ENCODE measurements around the gene ADGRG7.

ADGRG7 gene

DNA sequence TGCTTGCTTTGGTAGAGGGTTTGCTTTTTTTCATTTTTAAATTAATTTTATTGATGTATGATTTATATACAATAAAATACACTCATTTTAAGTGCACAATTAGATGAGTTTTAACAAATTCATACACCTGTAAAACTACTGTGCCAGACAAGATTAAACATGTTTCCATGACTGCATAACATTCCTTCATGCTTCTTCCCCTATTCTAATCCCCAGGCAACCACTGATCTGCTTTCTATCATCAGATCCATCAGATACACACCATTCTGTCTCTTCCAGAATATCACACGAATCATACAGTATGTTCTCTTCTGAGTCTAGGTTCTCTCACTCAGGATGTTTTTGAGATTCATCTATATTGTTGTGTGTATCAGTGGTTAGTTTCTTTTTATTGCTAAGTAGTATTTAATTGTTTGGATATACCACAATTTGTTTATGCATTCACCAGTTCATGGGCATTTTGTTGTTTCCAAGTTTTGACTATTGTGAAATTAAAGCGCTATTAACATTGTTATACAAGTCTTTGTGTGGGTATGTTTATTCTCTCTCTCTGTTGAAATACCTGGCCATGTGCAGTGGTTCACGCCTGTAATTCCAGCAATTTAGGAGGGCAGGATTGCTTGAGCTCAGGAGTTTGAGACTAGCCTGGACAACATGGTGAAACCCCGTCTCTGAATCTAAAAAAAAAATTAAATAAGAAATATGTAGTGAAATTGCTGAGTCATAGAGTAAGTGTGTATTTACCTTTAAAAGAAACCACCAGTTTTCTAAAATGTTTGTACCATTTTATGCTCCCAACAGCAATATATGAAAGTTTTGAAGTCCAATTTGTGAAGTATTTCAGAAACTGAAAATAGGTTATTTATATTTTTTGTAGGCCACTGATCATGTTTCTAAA, 92.9 kb downstream of the ADGRG7 start:
- DNase-seq = no peak

DNA sequence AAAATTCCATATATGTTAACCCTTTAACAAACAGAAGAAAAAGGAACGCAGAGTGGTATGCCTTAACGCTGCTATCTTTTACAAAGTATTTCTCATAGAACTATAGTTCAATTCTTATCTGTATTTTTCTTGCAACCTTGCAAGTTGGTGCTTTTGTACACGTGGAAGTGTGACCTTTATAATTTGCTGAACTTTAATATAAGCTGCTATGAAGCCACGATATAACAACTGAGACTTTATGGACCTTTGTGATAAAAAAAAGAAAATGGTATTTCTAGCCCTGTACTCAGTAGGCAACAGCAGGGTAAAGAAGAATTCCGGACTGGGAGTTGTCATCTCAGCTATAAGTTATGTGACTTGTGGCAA, 93.6 kb downstream of the ADGRG7 start:
- no peak for DNase-seq

DNA sequence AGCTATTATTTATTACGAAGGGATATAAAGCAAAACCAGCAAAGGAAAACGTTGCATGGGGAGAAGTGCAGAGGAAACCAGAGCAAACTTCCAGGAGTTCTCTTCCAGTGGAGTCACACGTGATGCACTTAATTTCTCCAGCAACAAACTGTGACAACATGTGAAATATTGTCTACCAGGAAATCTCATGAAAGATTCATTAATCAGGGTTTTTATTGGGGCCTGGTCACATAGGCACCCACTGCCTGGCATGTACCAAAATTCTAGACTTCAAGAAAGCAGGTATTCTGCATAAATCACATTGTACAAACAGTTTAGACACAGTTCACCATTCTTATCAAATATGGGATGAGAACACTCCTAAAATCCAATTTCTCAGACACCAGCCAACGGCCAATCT, 94.5 kb downstream of the ADGRG7 start:
- DNase-seq = no peak

DNA sequence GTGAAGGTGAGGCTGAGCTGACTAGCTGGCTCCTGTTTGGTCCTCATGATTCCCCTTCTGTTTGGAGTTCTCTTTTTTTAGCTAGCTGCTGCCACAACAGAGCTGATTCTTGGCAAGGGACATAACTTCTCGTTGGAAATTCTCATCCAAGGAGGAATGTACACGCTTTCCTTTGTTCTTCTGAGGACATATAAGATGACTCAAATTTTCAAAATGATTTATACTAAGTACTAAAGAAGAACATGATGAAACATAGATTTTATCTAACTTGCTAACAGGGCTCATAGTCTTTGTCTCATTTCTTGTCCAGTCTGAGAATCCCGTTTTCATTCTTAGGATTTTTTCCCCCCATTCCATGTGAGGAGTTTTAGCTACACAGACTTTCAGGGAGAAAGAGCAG, 97.0 kb downstream of the ADGRG7 start:
- DNase-seq = no peak

DNA sequence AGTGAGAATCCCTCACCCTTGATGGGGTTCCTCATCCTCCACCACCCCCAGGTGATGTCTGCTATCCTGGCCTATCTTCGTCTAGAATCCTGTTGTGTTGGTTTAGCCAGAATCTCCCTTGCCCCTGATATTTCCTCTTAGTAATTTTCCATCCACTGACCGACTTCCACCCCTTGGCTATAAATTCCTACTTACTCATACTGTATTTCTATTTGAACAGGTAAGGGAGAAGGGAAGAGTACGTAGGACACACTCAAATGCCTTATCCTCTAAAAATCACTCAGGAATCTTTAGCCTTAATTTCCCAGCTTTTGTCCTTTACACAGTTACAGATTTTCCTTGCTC, 99.2 kb downstream of the ADGRG7 start:
- no peak for DNase-seq

DNA sequence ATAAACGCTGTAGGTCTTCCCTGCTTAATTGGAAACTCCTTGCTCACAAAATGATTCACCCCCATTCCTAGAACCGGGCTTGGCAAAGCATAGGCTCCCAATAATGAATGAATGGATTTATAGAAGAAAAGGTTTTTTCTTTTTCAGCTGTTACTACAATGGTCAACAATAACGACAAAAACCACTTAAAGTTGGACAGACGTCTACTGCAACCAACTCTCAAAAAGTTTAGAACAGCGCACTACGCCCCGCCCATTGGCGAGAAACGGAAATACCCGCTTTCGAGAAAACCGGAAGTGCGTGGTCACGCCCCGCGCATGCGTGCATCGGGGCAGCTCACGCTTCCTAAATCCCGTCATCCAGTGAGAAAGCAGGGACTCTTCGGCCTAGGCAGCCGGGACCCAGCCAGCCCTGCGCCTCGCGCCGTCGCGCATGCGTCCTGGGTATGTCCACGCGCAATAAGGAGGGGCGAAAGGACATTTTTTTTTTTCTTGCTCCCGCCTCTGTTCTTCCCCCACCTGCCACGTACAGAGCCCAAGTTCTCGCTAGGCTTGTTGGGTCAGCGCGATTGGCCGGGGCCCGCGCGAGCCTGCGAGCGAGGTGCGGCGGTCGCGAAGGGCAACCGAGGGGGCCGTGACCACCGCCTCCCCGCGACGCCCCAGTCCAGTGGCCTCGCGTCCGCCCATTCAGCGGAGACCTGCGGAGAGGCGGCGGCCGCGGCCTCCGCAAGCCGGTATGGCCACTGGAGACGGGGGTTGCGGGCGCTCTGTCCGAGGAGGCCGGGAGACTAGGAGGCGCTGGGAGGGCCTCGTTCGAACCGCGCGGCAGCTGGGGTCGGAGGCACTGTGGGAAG, 99.8 kb downstream of the ADGRG7 start, which contains the start of gene TFG:
Gene TFG, plus strand, starts transcription at position 506 of the 853 bp plus-strand sequence. CDS start 4,192 bp downstream, outside the sequence.
- DNase-seq = peak; percentile 99

DNA sequence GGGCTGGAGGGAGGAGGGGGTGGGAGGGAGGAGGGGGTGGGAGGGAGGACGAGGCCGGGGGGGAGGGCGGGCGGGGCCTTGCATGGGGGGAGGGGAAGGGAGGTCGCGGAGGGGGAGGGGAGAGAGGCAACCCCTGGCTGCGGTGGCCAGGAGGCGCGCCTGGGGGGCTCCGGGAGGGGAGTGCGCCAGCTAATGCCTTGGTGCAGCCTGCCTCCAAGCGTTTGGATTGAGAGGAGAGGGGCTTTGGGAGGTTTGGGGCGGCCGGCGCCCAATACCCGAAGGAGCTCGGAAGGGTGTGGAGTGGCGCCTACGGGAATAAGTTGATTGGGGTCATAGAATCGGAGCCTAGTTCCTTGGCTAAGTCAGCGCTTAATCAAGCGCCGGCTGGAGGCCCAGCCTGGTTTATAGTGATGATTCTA, 100.5 kb downstream of the ADGRG7 start:
- DNase-seq = peak; percentile 80

DNA sequence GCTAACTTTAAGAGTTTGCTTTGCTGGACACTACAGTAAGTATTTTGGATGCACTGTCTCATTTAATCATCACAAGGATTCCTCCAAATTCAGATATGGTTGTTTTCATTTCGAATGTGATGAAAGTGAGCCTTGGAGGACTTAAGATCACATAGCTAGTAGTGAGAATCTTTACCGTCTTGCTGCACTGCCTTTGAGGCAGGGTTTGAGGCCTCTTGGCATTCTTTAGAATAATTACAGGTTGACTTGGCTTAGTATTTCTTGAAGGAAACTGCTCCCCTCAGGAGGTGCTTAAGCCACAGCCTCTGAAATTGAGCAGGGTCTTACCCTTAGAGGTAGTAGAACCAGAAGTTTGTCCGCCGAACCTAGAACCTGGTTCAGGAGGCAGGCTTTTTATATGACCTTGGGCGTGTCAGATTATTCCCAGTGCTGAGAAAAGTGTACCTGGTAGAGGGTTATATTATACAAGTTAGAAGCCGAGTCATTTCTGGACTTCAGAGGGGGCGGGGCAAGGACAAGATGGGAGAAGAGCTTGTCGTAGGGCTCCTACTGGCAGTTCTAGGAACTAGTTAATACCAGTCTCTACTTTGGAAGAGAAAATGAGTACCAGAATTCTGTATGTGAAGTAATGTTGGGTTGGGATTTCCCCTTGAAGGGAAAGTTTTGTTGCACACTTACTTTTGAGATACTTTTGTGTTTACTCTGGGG, 101.0 kb downstream of the ADGRG7 start:
- peak; percentile 46 for DNase-seq

DNA sequence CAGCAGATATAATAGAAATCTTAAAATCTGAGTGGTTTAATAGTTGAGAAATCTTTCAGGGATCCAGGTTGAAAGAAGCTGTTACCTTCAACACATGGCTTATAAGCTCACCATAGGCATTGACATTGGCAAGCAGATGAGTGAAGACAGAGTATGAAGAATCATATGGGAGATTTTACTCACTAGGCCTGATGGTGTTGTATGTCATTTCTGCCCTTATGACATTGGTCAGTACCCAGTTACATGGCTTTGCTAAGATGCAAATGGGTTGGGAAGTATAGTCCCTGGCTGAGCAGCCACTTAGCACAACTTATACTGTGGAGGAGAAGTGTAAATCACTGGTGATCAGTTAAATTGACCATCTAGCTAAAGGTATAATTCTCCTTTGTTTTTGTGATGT, 105.8 kb downstream of the ADGRG7 start:
- DNase-seq = no peak

DNA sequence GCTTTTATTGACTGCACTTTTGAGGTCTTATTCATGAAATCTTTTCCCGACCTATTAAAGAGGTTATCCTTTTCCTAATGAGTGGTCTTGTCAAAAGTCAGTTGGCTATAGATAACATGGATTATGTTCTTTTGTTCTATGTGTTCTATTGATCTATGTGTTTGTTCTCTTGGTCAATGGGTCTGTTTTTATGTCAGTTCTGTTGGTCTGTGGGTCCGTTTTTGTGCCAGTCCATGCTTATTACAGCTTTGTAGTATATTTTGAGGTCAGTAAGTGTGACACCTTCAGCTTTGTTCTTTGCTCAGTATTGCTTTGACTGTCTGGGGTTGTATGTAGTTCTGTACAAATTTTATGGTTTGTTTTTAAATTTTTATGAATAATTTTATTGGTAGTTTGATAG, 107.7 kb downstream of the ADGRG7 start:
- DNase-seq = no peak

DNA sequence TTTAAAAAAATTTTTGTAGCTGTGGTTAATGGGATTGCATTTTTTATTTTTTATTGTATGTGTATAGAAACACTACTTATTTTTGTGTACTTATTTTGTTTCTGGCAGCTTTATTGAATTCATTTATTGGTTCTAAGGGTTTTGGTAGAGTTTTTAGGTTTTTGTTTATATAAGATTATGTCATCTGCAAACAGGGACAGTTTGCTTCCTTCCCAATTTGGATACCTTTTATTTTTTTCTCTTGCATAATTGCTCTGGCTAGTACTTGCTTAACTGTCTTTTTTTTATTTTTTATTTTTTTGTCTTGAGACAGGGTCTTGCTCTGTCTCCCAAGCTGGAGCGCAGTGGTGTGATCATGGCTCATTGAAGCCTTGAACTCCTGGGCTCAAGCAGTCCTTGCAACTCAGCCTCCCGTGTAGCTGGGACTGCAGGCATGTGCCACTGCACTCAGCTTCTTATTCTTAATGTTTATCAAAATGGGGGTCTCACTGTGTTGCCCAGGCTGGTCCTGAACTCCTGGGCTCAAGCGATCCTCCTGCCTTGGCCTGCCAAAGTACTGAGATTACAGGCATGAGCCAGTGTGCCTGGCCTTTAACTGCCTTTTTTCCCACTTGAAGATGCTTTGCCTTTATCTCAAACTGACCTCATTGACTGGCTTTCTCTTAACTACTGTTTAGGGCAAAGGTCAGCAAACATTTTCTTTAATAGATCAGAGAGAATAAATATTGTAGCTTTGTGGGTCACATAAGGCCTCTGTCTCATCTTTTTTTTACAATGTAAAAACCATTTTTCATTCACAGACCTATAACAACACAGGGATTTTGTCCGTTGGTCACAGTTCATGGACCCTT, 108.5 kb downstream of the ADGRG7 start:
- no peak for DNase-seq

DNA sequence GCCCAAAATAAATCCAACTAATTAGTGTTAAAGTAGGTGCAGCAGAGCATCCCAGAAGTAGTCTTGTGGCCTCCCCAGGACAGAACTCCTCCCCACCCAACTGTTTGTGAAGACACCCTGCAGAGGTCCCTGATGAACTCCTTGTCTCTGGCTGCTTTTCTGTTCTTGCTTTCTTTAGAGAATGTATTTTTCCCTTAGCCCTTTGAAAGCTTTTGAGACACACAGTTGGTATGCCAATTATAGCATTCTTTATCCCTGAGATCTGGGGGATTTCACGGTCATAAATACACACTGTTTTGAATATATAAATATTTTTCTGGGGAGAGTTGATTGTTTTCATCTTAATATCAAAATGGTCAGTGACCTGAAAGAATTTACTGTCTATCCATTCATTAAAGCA, 109.7 kb downstream of the ADGRG7 start:
- no peak for DNase-seq

DNA sequence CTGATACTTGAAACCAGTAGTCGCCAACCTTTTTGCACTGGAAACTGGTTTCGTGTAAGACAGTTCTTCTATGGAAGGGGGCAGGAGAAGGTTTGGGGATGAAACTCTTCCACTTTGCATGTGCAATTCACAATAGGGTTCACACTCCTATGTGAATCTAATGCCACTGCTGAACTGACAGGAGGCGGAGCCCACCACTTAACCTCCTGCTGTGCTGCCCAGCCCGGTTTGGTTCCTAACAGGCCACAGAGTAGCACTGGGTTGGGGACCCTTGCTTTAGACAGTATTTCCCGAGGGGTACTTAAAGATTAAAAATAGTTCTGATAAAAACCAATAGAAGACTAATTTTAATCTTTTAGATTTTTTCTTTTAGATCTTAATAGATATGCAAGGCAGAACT, 111.0 kb downstream of the ADGRG7 start:
- no peak for DNase-seq

DNA sequence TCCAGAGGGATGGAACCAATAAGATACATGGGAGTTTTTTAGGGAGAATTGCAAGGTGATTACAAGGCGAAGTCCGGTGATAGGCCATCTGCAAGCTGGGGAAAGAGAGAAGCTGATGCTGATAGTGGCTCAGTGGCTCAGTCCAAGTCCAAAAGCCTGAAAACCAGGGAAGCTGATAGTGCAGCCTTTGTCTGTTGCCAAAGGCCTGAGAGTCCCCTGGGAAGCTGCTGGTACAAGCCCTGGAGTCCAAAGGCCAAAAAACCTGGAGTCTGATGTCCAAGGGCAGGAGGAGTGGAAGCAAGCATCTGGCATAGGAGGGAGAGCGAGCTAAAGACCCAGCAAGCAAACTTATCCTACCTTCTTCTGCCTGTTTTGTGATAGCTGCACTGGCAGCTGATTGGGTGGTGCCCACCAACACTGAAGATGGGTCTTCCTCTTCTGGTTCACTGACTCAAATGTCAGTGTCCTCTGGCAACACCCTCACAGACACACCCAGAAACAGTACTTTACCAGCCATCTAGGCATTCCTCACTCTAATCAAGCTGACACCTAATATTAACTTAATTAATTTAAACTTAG, 116.6 kb downstream of the ADGRG7 start:
- no peak for DNase-seq

DNA sequence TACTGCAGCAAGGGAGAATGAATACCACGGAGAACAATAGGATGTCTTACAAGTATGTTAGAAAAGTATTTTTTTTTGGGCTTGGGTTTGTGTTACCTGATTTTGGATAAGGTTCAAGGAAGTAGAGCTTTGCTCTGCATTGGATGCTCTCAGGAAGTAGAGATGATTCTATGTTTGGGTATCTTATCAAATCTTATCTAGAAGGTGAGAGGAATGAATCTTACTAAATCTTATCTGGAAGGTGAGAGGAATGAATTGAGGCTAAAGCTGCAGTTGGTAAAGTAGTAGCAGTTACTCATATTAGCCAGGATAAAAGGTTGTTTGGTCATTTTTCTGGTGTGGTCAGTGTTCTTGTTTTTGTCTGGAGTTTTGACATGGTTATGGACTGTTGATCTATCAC, 117.3 kb downstream of the ADGRG7 start:
- no peak for DNase-seq

DNA sequence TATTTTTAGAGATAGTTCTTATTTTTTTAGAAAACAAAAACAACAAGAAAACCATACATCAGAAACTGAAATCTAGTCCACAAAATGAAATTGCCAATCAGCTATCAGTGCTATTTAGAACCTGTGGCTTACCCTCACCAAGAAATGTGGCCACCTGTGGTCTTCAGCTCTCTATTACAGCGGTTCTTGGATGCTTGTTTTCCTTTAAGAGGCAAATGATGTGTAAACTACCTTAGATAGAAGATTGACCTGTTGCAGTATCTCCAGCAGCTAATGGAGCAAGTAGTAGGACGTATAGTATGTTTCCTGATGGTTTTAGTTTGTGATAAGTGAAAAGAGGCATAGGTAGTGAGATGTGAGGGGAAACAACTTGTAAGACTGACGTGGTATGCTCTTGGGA, 121.1 kb downstream of the ADGRG7 start:
- no peak for DNase-seq

DNA sequence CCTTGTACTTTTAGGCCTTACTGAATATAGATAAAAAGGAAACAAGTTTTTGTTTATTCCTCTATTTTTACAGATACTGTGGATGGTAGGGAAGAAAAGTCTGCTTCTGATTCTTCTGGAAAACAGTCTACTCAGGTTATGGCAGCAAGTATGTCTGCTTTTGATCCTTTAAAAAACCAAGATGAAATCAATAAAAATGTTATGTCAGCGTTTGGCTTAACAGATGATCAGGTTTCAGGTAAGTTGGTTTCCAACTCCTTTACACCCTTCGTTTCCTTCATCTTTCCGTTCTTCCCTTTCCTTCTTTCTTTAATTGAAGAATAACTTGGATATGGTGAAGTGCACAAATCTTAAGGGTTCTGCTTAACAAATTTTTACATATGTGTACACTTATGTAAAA, 123.0 kb downstream of the ADGRG7 start:
- DNase-seq = no peak

DNA sequence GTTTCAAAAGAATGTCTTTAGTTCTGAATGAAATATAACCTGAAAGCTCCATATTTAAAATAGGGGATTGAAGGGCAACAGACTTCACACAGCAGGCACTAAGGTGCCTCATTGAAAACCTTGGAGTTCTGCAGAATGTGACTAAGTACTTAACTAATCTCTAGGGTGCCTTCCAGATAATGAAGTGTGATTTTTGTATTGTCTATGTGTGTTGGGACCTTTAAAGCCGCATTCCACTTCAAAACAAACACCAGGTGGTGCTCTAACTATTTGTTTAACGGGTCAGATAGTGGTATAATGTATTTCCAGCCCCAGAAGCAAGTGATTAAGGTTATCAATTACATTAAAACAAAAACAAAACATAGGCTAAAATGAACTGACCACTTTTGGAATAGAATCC, 127.9 kb downstream of the ADGRG7 start:
- DNase-seq = no peak

DNA sequence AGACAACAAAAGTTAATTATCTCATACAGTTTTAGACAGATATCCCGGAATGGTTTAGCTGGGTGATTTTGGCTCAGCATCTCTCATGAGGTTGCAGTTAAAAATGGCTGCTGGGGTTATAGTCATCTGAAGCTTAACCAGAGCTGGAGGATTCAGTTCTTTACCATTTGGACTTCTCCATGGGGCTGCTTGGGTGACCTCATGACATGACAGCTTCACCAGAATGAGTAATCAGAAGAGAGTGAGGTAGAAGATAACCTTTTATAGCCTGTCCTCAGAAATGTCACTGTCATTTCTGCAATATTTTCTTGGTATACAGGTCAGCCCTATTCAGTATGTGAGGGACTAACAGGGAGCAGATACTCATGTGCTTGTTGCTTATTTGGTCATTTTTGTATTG, 130.8 kb downstream of the ADGRG7 start:
- DNase-seq = no peak

DNA sequence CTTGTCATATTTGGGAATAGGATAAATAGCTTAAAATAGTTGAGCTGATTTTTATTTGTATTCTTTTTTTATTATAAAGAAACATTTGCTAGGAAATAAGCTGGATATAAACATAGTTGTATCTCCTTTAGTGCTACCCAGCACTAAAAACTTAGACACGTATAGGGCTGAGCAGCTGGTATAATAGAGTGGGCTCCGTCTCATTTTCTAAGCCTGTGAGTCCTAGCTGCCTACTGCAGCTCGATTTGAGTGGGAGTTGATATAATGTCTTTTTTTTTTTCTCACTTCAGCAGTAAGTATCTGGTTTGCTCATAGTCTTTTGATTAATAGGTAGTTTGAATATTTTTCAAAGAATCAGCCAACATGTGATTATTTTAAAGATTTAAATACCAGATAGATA, 134.1 kb downstream of the ADGRG7 start:
- DNase-seq = no peak

DNA sequence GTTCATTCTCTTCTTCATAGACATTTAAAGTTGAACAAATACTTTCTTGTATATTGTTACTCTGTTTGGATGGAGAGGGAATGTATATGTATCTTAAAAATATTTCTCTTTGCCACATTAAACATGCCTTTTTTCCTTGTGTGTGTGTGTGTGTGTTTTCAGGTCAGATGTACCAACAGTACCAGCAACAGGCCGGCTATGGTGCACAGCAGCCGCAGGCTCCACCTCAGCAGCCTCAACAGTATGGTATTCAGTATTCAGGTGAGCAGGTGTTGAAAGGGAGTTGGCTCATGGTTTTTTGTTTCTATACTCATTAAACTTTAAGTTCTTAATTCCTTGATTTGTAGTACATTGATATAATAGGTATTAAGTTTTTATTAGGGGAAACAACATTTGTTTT, 135.3 kb downstream of the ADGRG7 start:
- DNase-seq = no peak
